ACC112 (cell line): ENCODE data around the gene CPT1C.

ENCODE experiments used
- H2AFZ ChIP-seq: fragments of 200-600 bp; sonication (generic); one replicate; pipeline ENCODE4 v1.6.0; 2017; ENCODE audit warnings: antibody characterized with exemption, low read length; ENCODE audit not compliant: unreplicated experiment
- H3K27ac ChIP-seq: fragments of 200-600 bp; sonication (generic); 2 replicates; pipeline ENCODE4 v1.5.1; 2014; ENCODE audit warnings: low read depth, mild to moderate bottlenecking, antibody characterized with exemption, low read length, moderate library complexity
- H3K27me3 ChIP-seq: fragments of 200-600 bp; sonication (generic); 2 replicates; pipeline ENCODE4 v1.6.1; 2014; ENCODE audit warnings: mild to moderate bottlenecking, antibody characterized with exemption, low read length, moderate library complexity, mixed read lengths; ENCODE audit not compliant: insufficient read depth
- H3K36me3 ChIP-seq: fragments of 200-600 bp; sonication (generic); 2 replicates; pipeline ENCODE4 v1.6.1; 2016; ENCODE audit warnings: mild to moderate bottlenecking, antibody characterized with exemption, low read length, moderate library complexity, mixed read lengths; ENCODE audit not compliant: insufficient read depth
- H3K4me1 ChIP-seq: fragments of 200-600 bp; sonication (generic); one replicate; pipeline ENCODE4 v1.6.1; 2016; ENCODE audit warnings: low read length, mixed read lengths; ENCODE audit not compliant: insufficient read depth, unreplicated experiment, control insufficient read depth
- H3K4me3 ChIP-seq: fragments of 200-600 bp; sonication (generic); 2 replicates; pipeline ENCODE4 v1.5.1; 2014; ENCODE audit warnings: mild to moderate bottlenecking, low read depth, low read length
- H3K79me2 ChIP-seq: fragments of 200-600 bp; sonication (generic); one replicate; pipeline ENCODE4 v1.6.0; 2016; ENCODE audit warnings: low read length; ENCODE audit not compliant: control insufficient read depth, unreplicated experiment, insufficient read depth

CPT1C gene

GRCh38 chr19:49676784-49677230 lies 14.1 kb upstream of the CPT1C start:
- H2AFZ ChIP-seq, result no peak overlapping the region
- peak overlapping the region; percentile 83 for H3K27ac ChIP-seq
- H3K36me3 ChIP-seq, result no peaks in the 10 kb centered on the region; the same call in 1 of the 2 replicates
- peaks cover 19% of the 10 kb centered on the region for H3K4me1 ChIP-seq
- peaks cover 34% of the 10 kb centered on the region for H3K79me2 ChIP-seq
- peak overlapping the region; percentile 94 for H3K4me3 ChIP-seq
- H3K27me3 ChIP-seq, result no peaks in the 10 kb centered on the region

GRCh38 chr19:49677231-49677900 lies 13.6 kb upstream of the CPT1C start, which contains the start of gene PRMT1:
TSS of gene PRMT1 (plus strand) at chr19:49677271. CDS start at chr19:49677281, 10 bp downstream.
- peak within 1 kb of the TSS; percentile 94 for H3K4me3 ChIP-seq
- no peaks in the 10 kb centered on the region; the same call in 1 of the 2 replicates for H3K36me3 ChIP-seq
- no peaks in the 10 kb centered on the region for H3K27me3 ChIP-seq
- H2AFZ ChIP-seq, result peak within 1 kb of the TSS; percentile 10
- H3K27ac ChIP-seq, result peak within 1 kb of the TSS; percentile 83
- peaks cover 34% of the 10 kb centered on the region for H3K79me2 ChIP-seq
- H3K4me1 ChIP-seq, result peaks cover 15% of the 10 kb centered on the region

DNA sequence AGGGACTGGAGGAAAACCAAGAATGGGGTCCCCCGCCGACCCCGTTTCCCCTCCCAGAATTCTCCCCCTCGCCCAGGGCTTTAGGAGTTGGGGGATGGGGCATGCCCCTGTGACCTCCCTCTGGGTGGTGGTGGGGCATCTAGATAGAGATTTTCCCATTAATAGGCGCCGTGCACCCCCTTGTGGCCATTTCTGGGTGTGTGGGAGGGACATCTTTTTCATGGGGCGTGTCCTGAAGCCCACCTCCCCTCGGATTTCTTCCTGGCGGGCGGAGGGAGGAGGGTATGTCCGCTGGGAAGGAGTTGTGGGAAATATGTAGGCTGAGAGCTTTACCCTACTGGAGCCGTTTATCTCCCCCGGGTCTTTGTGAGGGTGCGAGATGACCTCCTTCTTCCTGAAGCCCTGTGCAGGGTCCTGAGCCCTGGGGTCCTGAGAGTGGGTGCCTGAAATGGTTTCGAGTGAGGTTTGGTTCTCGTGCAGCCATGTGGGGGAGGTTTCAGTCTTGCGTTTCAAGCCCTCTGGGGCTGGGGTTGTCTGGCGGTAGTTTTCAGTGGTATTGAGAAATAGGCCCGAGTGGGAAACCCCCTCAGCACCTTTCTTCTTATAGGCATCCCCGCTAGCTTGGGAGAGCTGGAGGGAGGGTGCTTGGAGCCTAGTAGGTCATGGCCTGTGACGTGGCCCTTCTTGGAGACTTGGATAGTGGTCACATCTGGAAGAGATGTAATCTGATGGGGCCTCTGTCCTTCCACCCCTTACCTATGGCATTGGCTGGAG lies 12.8 kb upstream of the CPT1C start:
- Histone ChIP-seq H3K27me3 (no peaks in the 10 kb centered on the region), H3K79me2 (peaks cover 34% of the 10 kb centered on the region), H3K4me3 (peak overlapping the region; percentile 94), H3K4me1 (peaks cover 15% of the 10 kb centered on the region), H3K36me3 (no peaks in the 10 kb centered on the region; the same call in 1 of the 2 replicates), H2AFZ (no peak overlapping the region), H3K27ac (peak overlapping the region; percentile 79)

- no peaks in the 10 kb centered on the region for H3K27me3 ChIP-seq
- H3K27ac ChIP-seq, result no peak overlapping the region
- H3K4me1 ChIP-seq, result peaks cover 15% of the 10 kb centered on the region
- H3K79me2 ChIP-seq, result peaks cover 34% of the 10 kb centered on the region
- H2AFZ ChIP-seq, result no peak overlapping the region
- H3K4me3 ChIP-seq, result no peak overlapping the region
- H3K36me3 ChIP-seq, result peaks cover 3% of the 10 kb centered on the region; the same call in 1 of the 2 replicates
Measured at GRCh38 chr19:49678985-49679770, 11.7 kb upstream of the CPT1C start.

GRCh38 chr19:49679771-49680413 lies 11.0 kb upstream of the CPT1C start:
- peaks cover 34% of the 10 kb centered on the region for H3K79me2 ChIP-seq
- H2AFZ ChIP-seq, result no peak overlapping the region
- H3K27ac ChIP-seq, result no peak overlapping the region
- H3K4me3 ChIP-seq, result no peak overlapping the region
- no peaks in the 10 kb centered on the region for H3K27me3 ChIP-seq
- peaks cover 15% of the 10 kb centered on the region for H3K4me1 ChIP-seq
- peaks cover 3% of the 10 kb centered on the region; the same call in 1 of the 2 replicates for H3K36me3 ChIP-seq

GRCh38 chr19:49680421-49681351 lies 10.2 kb upstream of the CPT1C start:
- no peak overlapping the region for H3K27ac ChIP-seq
- H3K27me3 ChIP-seq, result no peaks in the 10 kb centered on the region
- peaks cover 34% of the 10 kb centered on the region for H3K79me2 ChIP-seq
- no peak overlapping the region for H2AFZ ChIP-seq
- H3K36me3 ChIP-seq, result peaks cover 3% of the 10 kb centered on the region; the same call in 1 of the 2 replicates
- peak overlapping the region; percentile 37; the same call in 1 of the 2 replicates for H3K4me3 ChIP-seq
- H3K4me1 ChIP-seq, result peaks cover 15% of the 10 kb centered on the region

DNA sequence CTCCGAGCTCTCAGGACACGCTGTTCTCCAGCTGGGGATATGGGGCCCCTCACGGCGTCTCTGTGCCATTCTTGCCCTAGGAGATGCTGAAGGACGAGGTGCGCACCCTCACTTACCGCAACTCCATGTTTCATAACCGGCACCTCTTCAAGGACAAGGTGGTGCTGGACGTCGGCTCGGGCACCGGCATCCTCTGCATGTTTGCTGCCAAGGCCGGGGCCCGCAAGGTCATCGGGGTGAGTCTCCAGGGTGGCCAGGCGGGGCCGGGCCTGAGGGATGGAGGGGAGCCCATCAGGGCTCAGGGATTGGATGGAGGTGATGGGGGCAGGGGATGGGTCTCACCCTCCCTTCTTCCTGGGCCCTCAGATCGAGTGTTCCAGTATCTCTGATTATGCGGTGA lies 9.1 kb upstream of the CPT1C start:
- H3K27me3 ChIP-seq, result no peaks in the 10 kb centered on the region
- no peak overlapping the region for H3K27ac ChIP-seq
- no peak overlapping the region for H2AFZ ChIP-seq
- H3K4me1 ChIP-seq, result peaks cover 15% of the 10 kb centered on the region
- H3K79me2 ChIP-seq, result peaks cover 34% of the 10 kb centered on the region
- no peak overlapping the region for H3K4me3 ChIP-seq
- H3K36me3 ChIP-seq, result peaks cover 3% of the 10 kb centered on the region; the same call in 1 of the 2 replicates

DNA sequence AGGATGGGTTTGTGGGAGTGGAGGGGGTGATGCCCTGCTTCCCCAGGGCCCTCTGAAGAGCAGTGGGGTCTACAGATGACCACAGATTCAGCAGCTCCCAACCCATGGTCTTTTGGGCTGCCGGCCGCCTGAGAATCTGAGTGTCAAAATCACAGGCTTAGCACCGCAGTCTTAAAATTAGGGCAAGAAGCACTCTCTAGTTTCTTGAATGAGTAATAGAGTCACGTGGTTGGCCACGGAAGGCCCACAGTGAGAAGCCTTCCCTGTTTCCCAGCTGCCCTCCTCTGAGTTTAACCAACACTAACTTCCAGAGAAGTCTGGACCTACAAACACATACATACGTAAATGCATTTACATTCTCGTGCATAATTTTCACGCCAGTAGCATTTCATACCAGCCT lies 8.6 kb upstream of the CPT1C start:
- Histone ChIP-seq H3K27me3 (no peaks in the 10 kb centered on the region), H3K36me3 (peaks cover 3% of the 10 kb centered on the region; the same call in 1 of the 2 replicates), H3K4me3 (no peak overlapping the region), H3K79me2 (peaks cover 34% of the 10 kb centered on the region), H3K27ac (no peak overlapping the region), H3K4me1 (peaks cover 15% of the 10 kb centered on the region), H2AFZ (no peak overlapping the region)

GRCh38 chr19:49683814-49684250 lies 7.1 kb upstream of the CPT1C start:
- Histone ChIP-seq H3K4me1 (peaks cover 15% of the 10 kb centered on the region), H3K36me3 (peaks cover 3% of the 10 kb centered on the region; the same call in 1 of the 2 replicates), H3K79me2 (peaks cover 23% of the 10 kb centered on the region), H3K27ac (no peak overlapping the region), H3K27me3 (no peaks in the 10 kb centered on the region), H3K4me3 (no peak overlapping the region), H2AFZ (no peak overlapping the region)
